ENCODE results near the gene ZBTB7A.

Gene ZBTB7A

DNA sequence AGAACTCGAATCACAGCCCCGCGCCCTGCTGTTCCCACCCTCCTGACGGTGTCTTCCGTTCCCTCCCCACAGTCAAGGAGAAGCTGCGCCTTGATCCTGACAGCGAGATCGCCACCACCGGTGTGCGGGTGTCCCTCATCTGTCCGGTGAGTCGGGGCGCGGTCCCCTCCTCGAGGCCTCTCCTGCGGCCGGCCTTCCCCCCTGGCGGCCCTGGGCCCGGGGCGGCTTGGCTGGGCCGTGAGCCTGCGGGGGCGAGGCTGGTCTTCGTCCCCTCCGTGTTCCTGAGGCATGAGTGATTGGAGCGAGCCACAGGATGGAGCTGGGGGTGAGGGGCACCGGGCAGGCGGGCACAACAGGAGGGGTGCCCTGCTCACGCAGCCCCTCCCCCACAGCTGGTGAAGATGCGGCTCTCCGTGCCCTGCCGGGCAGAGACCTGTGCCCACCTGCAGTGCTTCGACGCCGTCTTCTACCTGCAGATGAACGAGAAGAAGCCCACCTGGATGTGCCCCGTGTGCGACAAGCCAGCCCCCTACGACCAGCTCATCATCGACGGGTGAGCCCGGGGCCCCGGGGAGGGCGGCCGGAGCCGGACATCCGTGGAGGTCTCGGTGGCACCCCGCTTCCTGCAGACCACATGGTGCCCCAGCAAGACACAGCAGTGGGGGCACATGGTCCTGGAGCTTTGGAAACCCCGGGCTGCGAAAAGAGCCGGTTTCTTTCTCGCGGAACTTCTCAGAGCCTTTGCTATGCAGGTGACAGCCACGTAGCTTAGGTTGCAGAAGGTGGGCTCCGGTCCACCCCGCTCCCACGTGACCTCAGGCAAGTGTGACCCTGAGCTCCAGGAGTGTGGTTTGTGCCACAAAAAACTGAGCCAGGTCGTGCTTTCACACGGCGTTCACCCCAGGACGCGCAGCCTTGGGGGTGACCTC, 33.4 kb downstream of the ZBTB7A start:
- DNase-seq, result no peak

DNA sequence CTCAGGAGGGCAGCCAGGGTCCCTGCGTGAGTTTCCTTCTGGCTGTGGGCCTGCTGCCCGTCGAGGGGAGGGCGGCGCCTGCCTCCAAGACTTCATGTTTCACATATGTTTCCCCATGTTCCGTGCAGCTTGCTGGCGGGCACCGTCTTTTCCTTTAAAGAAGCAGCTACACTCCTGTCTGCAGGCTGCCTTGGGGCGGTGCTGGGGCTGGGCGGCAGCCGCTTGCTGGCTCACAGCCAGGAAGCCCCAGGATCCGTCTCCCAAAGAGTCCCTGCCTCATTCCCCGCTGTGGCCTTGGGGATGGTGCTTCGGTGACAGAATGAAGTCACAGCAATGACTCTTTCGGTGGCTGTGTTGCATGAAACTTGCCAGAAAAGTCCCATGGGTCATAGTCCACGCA, 34.3 kb downstream of the ZBTB7A start:
- no peak for DNase-seq

DNA sequence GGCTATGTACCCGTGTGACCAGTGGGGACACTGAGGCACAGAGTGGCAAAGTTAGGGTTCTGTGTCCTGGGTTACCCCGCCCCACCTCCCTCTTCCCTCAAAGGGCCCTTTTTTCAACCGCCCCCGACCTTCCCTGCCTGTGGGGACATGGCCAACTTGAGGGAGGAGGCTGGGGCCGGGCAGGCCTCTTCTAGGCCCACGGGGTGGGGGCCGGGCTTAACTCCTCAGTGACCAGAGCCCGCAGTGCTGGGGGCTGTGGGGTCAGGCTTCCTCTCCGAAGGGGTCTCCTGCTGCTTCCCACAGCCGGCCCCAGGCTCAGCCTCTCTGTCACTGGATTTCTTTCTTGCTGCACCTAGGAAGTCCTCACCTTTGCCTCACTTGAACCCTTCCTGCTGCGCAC, 35.3 kb downstream of the ZBTB7A start:
- DNase-seq, result no peak

DNA sequence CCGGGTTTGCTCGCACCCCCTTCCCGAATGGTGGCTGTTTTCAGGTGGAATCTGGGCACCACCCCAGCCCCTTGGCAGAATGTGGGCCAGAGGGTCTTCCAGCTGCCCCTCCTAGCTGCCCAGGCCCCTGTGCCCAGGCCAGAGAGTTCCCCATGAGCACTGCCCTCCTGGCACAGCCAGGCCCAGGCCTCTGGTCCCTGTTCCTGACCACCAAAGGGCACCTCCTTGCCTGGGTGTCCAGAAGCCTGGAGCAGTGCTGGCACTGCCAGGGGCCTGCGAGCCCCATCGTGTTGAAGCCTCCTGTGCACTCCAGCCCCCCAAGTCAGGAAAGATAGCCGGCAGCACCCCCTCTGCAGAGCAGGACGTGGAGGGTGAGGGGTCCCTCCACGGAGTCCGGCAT, 35.7 kb downstream of the ZBTB7A start:
- no peak for DNase-seq

DNA sequence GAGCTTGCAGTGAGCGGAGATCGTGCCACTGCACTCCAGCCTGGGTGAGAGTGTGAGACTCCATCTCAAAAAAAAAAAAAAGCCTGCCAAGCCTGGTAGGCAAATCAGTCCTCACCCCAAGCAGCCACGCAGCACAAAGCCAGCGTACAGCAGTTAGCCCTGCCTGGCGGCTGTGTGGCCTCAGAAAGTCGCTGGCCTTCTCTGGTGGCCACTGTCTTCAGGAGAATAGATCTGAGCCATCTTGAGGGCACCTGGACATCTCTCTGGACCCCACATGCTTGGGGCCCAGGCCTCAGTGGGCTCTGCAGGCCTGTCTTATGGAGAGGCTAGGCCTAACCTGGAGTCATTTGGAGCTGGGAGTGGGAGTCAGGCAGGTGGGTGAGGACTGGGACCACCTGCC, 36.1 kb downstream of the ZBTB7A start:
- DNase-seq, result no peak

DNA sequence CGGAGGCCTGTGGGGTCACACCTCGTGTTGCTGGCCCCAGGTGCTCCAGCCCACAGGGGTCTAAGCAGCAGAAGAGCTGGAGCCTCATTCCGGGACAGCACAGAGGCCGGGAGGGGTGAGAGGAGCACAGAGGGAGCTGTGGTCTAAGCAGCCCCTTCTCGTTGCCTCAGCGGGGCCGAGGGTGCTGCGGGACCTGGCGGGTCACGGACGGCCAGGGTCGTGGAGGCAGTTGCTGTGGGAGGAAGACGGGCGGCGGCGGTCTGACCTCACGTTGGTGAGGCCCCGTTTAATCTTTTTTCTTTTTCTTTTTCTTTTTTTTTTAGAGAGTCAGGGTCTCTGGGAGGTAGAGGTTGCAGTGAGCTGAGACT, 37.5 kb downstream of the ZBTB7A start:
- no peak for DNase-seq

DNA sequence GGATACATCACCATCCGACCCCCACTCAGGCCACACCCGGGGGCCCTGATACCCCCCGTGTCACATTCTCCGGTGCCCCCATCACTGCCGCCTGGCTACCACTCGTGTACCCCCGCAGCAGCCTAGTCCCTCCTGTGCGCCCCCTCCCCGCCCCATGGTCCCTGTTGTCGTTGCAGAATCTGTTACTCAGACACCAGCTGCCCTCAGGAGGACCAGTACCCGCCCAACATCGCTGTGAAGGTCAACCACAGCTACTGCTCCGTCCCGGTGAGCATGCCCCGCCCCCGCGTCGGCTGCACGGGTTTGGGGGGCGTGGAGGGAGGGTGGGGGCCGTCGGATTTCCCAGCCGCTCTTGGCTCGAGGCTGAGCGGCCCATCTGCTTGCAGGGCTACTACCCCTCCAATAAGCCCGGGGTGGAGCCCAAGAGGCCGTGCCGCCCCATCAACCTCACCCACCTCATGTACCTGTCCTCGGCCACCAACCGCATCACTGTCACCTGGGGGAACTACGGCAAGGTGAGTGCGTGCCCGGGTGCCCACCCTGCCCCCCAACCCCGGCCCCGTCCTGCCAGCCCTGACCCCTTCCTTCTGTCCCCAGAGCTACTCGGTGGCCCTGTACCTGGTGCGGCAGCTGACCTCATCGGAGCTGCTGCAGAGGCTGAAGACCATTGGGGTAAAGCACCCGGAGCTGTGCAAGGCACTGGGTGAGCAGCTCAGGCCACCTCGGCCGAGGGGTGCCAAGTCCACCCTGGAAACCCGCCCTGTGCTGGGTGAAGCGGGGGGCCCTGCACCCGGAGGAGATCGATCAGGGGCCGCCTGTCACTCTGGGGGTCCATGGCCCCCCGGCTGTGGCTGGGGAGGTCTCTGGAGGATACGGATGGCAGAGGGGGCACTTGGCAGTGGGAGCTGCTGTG, 38.1 kb downstream of the ZBTB7A start:
- no peak for DNase-seq

DNA sequence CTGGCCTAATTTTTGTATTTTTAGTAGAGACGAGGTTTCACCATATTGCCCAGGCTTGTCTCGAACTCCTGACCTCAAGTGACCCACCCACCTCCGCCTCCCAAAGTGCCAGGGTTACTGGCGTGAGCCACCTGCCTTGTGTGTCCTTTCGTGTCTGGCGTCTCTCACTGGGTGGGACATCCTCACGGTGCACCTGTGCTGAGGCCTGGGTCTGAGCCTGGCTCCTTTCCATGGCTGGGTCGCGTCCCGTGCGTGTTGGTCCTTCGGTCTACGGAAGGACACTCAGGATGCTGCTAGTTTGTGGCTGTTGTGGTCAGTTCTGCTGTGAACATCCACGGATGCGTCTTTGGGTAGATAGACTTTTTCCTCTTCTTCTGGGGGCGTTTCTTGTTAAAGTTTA, 39.6 kb downstream of the ZBTB7A start:
- DNase-seq, result no peak

DNA sequence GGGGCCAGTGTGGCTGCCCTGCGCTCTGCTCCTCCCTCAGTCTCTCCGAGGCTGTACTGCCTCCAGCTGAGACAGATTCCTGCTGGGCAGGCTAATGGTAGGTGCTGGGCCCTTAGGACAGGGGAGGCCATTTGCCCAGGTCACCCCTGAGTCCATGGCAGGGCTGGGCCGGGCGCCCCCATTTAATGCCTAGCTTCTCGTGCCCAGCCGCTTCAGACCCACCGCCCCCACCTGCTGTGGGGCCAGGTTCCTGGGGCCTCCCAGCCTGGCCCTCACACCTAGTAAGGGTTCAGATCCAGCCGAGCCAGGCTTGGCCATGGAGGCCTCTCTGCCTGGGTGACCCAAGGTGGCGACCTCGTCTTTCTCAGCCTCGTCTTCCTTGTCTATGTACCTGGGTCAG, 41.4 kb downstream of the ZBTB7A start:
- DNase-seq, result no peak

DNA sequence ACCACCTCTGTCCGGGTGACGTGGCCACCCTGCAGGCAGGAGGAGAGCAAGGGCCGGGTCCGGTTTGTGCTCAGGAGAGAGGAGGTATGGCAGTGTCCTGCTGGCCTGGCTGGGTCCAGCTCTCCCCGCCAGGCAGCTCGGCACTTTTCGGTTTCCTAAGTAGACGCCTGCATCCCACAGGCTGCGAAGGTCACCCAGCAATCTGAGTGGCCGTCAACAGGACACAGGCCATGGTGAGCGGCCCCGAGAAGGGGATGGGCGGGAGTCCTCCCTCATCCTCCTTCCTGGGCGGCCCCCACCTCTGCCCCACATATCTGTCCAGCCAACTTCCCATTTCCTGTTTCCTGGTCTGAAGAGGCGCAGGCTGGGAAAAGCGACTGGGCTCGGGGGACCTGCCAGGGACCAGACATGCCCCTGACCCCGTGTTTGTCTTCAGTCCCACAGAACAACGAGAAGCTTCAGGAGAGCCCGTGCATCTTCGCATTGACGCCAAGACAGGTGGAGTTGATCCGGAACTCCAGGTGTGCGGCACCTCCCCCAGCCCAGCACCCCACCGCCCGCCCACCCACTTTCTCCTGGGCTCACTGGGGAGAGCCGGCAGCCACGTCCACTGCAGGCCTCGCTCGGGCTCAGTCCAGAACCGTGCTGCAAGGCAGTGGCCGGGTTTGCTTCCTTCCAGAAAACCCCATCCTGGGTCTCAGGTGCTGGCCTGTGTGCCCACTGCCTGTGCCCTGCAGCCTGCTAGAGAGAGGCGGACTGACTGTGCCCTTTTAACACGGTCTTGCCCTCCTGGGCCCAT, 42.9 kb downstream of the ZBTB7A start:
- DNase-seq, result no peak

DNA sequence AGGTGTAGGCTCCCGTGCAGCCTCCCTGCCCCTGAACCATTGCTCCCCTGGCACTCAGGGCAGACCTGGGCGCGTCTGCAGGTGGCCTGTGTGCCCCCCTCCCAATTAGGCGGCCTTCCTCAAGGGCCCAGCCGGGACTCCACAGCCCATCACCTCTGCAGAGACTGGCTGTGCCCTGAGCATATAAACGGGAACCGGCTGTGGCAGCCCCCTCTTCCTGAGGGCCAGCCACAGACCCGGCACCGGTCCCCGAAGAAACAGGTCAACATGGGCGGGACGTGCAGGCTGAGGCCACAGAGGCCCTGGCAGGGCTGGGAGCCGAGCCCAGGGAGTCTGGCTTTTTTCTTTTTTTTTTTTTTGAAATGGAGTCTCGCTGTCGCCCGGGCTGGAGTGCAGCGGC, 47.1 kb downstream of the ZBTB7A start:
- DNase-seq, result no peak

DNA sequence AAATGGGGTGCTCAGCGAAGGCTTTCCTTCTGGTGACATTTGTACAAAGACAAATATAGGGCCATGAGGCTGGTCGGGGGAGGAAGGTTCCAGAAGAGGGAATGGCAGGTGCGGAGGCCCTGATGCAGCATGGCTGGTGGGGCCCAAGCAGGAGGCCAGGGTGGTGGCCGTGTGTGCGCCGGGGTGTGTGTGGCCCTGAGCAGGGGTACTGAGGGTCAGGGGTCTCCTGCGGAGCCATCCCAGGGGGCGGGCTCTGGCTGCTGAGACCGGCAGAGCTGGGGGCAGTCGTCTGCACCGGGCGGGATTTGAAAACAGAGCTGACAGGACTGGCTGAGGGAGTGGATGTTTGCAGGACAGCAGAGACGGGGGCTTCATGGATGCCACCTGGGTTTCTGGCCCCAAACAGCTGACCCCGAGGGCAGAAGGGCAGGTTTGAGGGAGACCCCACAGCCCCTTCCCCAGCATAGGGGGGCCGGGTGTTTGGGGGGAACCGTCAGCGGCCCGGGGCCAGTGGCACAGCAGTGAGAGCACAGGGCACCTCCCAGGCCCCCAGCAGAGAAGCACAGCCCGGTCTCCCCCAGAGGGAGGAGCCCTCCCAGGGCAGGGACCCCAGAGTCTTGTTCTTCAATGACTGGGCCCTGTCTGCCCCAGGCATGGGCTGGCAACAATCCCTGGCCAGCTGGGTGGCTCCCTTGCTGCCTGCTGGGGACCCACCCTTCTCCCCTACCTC, 47.8 kb downstream of the ZBTB7A start:
- DNase-seq, result no peak

DNA sequence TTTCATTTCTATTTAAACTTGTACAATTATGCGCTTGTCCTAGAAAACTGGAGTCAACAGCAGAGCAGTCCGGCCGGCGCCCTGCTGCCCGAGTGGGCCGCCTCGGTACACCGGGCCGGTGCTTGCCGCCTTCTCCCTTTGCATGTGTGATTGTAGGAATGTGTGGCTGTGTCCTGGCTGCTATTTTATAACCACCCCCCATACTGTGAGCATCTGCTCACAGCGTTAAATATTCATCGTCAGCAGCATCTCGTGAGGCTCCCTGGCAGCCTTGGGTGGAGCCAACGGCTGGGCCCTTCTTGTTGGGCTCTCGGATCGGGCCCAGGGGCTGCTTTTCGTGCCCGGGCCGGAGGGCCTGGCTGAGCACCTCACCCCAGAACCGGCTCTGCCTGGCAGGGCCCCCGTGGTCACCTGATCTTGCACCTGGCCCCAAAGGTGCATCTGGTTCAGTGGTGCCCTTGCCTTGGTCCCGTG, 48.5 kb downstream of the ZBTB7A start:
- DNase-seq, result no peak

DNA sequence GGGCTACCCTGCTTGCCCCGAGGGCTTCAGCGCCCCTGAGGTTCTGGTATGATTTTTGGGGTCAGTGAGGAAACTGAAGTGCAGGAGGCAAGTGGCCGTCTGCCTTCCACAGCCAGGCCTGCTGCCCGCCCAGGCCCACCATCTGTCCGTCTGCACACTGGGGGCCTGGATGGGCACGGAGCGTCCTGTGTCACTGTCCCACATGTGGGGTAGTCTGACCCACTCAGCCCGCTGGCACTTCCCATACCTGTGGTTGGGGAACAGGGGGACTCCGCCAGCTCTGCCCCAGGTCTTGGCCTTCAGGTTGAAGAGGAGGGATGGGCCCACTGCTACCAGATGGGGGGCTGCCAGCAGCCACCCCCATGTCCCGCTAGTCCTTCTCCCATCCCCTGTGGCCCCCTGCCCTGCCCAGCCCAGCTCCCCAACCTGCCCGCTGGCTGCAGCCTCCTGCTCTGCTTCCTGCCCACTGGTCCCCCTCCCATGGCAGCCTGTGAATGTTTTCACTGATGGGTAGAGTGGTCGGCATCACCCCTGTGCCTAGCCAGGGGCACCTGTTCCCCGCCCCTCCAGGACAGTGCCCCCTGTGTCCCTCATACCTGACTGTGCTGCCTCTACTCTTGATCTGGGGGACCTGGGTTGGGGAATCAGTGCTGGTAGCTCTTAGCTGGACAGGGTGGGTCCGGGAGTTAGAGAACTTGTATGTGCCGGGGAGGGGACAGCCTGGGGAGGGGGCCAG, 49.6 kb downstream of the ZBTB7A start:
- no peak for DNase-seq

DNA sequence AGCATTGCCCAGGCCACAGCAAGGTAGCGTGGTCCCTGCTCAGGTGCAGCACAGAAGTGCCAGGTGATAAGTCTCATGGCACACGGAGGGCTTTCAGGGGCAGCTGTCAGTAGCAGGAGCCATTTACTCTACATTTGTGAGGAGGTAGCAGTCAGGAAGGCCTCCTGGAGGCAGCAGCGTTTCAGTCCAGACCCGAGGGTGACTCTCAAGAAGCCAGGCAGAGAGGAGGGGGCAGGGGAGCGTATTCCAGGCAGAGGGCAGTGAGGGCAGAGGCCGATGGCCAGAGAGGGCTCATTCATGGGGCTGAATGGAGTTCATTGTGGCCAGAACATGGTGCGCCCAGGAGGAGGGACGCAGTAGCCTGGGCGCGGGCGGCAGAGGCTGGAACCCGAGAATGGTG, 50.2 kb downstream of the ZBTB7A start:
- no peak for DNase-seq

DNA sequence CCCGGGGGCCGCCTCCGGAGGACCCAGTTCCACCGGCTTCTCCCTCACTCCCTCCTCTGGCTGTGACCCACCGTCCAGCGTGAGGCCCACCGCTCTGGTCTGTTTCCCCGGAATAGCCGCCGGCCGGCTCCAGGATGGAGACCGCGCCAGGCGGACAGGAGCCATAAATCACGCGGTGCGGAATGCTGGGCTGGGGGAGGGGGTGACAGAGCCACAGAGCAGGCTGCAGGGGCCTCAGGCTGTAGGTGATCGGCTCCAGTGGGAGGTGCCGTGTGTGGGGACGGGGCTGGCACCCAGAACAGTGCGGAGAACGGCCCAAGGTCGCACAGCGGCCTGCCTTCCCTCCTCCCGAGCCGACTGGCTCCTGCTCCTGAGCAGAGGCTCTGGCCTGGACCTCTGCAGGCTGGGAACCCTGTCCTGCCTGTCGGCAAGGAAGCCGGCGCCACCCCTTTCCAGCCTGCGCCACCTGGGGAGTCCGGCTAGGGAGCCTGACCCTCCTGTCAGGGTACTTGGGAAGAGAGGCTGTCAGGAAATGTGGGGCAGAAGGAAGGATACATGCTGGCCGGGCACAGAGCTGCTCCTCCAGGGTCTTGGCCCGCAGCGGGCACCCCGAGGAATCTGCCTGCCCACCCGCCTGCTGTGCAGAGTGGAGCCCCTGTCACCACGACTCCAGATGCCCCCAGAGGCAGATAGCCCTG, 50.8 kb downstream of the ZBTB7A start:
- DNase-seq, result no peak

DNA sequence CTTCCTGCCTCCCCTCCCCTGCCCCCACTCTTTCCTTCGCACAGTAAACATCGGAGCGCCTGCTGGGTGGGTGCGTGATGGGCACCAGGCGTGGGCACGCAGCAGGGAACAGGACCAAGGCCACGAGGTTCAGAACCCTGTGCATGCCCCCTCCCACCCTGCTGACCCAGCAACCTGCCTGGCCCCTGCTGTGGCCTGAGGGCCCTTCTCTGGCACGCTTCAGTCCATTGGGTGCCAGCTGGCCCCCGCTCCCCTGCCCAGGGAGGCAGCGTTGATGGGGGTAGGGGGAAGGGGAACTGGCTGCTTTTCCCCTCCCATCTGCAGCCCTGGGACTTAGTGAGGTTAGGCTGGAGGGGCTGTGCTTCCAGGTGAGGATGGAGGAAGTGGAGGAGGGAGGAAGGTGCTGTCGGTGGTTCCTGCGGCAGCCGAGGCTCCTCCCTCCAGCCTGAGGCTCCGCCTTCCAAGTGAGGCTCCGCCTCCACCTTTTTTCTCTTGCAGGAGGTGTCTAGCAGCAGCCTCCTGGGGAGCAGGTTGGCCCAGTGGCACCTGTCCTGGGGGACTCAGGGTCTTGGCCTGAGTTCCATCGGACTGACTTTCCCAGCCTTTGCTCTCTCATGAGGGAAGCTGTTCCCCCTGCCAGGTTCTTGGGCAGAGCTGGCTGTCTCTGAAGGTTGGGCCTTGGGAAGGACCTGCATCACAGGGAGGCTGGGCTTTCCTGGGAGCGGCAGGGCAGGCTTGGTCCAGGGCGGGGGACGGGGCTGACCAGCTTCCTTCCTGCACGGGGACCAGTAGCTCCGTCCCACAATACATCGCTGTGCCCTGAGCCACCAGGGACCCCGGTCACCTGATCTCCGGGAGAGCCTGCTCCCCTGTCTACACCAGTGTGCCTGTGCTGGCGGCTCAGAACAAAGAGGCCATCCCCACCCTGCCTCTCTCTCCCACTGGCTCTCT, 51.9 kb downstream of the ZBTB7A start:
- no peak for DNase-seq

DNA sequence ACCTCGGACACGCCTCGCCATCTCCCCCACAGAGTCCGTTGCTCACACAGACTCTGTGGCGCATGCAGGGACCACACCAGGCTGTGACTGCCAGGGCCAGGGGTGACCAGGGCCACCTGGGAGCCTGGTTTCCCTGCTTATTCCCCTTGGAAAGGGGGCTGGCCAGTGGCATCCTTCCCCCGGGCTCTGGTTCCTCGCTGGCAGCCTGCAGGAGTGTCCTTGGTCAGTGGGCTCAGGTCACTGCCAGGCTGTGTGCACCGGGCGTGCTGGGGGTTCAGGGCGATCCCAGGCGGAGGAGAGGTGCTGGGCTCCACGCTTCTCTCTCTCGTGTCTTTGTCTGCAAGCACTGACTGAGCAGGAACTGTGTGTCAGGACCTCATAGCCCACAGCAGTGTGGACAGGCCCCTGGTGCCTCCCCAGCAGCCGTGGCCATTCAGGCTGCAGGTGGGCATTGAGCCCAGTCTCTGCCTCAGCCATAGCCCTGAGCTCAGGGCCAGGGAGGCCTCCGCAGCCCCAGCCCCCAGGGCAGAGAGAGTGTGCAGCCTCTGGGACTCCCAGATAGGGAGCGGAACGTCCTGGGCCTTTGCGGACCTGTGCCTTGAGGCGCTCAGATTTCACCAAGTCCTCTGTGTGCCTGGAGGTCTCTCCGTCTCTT, 52.7 kb downstream of the ZBTB7A start:
- DNase-seq, result no peak

DNA sequence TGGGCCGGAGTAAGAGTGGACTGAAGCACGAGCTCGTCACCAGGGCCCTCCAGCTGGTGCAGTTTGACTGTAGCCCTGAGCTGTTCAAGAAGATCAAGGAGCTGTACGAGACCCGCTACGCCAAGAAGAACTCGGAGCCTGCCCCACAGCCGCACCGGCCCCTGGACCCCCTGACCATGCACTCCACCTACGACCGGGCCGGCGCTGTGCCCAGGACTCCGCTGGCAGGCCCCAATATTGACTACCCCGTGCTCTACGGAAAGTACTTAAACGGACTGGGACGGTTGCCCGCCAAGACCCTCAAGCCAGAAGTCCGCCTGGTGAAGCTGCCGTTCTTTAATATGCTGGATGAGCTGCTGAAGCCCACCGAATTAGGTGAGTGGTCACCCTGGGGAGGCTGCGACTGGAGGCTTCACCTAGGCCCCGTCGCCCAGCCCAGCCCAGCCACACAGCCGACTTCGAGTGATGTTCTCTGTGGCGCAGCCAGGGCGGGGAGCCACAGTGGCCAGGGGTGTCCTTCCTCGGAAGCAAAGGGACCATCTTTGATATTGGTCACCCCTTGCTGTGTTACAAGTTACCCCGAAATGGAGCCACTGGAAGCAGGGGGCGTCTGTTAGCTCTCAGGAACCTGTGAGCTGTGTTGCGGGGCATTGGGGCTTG, 53.6 kb downstream of the ZBTB7A start:
- no peak for DNase-seq

All from DMS153 (cell line).